ENCODE measurements around the gene AAMP. TPM values are rescaled to one million over a fixed set of nuclear protein-coding genes. Genes with fewer than 3 reads are reported as not detected.

AAMP gene
- total RNA-seq, 4 donors from 2014 or later = 87.1 to 134 (median 96.0) TPM

DNA sequence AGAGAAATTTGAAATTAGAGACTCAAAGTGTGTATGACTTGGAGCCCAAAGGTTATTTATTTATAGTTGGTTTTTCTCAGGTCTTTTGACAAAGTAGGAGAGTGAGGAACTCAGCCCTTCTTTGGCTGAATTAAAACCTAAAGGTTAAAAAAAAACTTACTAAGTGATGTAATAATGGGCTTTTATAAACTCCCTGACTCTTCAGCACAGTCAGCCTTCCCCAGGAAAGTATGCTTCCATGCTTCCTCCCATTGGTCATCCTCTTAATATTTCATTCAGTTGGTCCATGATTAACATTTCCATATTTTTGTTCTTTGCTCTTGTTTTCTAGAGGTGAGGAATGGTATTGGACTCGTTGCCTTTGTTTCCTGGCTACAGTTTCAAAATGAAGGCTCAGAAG is 45.8 kb downstream of the AAMP start:
- ATAC-seq (no peak), DNase-seq (no peak)
- TF ChIP-seq, protein P1, sequence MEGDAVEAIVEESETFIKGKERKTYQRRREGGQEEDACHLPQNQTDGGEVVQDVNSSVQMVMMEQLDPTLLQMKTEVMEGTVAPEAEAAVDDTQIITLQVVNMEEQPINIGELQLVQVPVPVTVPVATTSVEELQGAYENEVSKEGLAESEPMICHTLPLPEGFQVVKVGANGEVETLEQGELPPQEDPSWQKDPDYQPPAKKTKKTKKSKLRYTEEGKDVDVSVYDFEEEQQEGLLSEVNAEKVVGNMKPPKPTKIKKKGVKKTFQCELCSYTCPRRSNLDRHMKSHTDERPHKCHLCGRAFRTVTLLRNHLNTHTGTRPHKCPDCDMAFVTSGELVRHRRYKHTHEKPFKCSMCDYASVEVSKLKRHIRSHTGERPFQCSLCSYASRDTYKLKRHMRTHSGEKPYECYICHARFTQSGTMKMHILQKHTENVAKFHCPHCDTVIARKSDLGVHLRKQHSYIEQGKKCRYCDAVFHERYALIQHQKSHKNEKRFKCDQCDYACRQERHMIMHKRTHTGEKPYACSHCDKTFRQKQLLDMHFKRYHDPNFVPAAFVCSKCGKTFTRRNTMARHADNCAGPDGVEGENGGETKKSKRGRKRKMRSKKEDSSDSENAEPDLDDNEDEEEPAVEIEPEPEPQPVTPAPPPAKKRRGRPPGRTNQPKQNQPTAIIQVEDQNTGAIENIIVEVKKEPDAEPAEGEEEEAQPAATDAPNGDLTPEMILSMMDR (IDR thresholded peaks at IDR 0.05 in 4 of 5, conservative IDR thresholded peaks at IDR 0.05 in 1 of 5) = no peak
- no peak for TF ChIP-seq POLR2A (IDR thresholded peaks at IDR 0.05)
- Histone ChIP-seq H3K4me3 (no peak overlapping the region), H3K9me3 (no peaks in the 10 kb centered on the region), H3K36me3 (peaks cover 0 to 32% of the 10 kb centered on the region in 2 donors), H3K27me3 (no peaks in the 10 kb centered on the region), H3K4me1 (peaks cover 63 to 70% of the 10 kb centered on the region in 2 donors), H3K27ac (peak overlapping the region; percentile 21 to 99 (median 96))
- intact Hi-C loops (cut with DNase I; ENCODE audit: low total_unique reads) = no loop called here
- in situ Hi-C loops (cut with MboI; ENCODE audit: low sequenced_read_pairs in 4 of 4) = no loop called here

DNA sequence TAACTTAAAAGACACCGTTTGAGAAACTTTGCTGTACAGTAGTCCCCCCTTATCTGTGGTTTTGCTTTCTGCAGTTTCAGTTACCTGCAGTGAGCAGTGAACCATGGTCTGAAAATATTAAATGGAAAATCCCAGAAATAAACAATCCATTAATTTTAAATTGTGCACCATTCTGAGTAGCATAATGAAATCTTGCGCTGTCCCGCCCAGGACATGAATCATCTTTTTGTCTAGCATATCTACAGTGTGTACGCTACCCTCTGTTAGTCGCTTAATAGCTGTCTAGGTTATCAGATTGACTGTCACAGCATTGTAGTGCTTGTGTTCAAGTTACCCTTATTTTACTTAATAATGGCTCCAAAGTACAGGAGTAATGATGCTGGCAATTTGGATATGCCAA is 46.9 kb downstream of the AAMP start:
- Histone ChIP-seq H3K27ac (peak overlapping the region; percentile 96 to 99 (median 97)), H3K4me3 (no peak overlapping the region), H3K4me1 (peaks cover 66 to 73% of the 10 kb centered on the region in 2 donors), H3K9me3 (no peaks in the 10 kb centered on the region), H3K27me3 (no peaks in the 10 kb centered on the region), H3K36me3 (peaks cover 0 to 29% of the 10 kb centered on the region in 2 donors)
- ATAC-seq (no peak), DNase-seq (no peak)
- intact Hi-C loops (cut with DNase I; ENCODE audit: low total_unique reads) (no loop called here), in situ Hi-C loops (cut with MboI; ENCODE audit: low sequenced_read_pairs in 4 of 4) (no loop called here)
- TF ChIP-seq POLR2A (IDR thresholded peaks at IDR 0.05) = no peak
- TF ChIP-seq, protein P1 (IDR thresholded peaks at IDR 0.05 in 4 of 5, conservative IDR thresholded peaks at IDR 0.05 in 1 of 5) = no peak

DNA sequence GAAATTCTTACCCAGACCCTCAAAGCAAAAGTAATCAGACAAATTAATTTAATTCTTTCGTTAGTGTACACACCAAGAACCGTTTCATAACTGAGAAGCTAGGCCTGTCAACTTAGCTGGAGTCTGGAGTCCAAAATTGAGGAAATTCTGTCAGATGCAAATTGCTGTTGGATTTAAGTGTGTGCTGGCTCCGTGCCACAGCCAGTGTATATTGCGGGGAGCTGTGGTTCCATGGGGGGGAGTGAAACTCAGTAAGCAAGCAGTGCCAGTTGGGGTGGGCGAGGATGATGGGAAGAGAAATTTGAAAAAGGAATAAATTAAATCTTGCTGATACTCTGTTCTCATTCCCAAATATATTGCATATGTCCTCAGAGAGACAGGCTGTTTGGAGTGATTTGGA is 48.9 kb downstream of the AAMP start:
- Histone ChIP-seq H3K27ac (peak overlapping the region; percentile 96 to 99 (median 97)), H3K36me3 (peaks cover 0 to 13% of the 10 kb centered on the region in 2 donors), H3K27me3 (no peaks in the 10 kb centered on the region), H3K4me3 (no peak overlapping the region), H3K4me1 (peaks cover 67 to 82% of the 10 kb centered on the region in 2 donors), H3K9me3 (no peaks in the 10 kb centered on the region)
- DNase-seq (no peak), ATAC-seq (no peak)
- no peak for TF ChIP-seq POLR2A (IDR thresholded peaks at IDR 0.05)
- TF ChIP-seq, protein P1 (IDR thresholded peaks at IDR 0.05 in 4 of 5, conservative IDR thresholded peaks at IDR 0.05 in 1 of 5) = no peak
- intact Hi-C loops (cut with DNase I; ENCODE audit: low total_unique reads) (no loop called here), in situ Hi-C loops (cut with MboI; ENCODE audit: low sequenced_read_pairs in 4 of 4) (no loop called here)

DNA sequence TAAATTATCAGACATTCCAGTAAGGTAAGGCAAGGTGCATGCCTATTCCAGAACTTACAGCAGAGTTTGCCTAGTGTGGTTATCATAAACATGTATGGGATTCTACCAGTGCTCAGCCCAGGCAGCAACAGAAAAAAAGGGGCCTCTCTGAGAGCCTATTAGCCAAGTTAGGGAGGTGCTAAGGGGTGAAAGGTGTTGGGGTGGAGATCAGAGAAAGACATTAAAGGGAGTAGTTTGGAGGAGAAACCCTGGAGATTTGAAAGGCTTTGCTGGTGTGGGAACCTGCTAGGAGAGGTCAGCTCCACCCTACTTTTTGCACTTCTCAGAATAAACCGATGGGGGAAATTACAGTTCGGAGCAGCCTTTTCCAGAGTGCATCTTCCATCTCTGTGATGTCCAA is 50.0 kb downstream of the AAMP start:
- peaks cover 0 to 3% of the 10 kb centered on the region in 2 donors for H3K36me3 ChIP-seq
- H3K27ac ChIP-seq = peak overlapping the region; percentile 96 to 99 (median 97)
- DNase-seq = no peak
- in situ Hi-C loops (cut with MboI; ENCODE audit: low sequenced_read_pairs in 4 of 4) = loop anchor here in 1 of 4 donors (5.0 kb wide), 1 partner anchor 47 kb away; no protein-coding TSS in a partner anchor
- peak overlapping the region in 2 of 4 donors; percentile 87 to 92 for H3K4me3 ChIP-seq
- H3K27me3 ChIP-seq = no peaks in the 10 kb centered on the region
- TF ChIP-seq POLR2A (IDR thresholded peaks at IDR 0.05) = no peak
- TF ChIP-seq, protein P1 (IDR thresholded peaks at IDR 0.05 in 4 of 5, conservative IDR thresholded peaks at IDR 0.05 in 1 of 5) = no peak
- H3K4me1 ChIP-seq = peaks cover 67 to 78% of the 10 kb centered on the region in 2 donors
- H3K9me3 ChIP-seq = no peaks in the 10 kb centered on the region
- intact Hi-C loops (cut with DNase I; ENCODE audit: low total_unique reads) = loop anchor here (5.0 kb wide), 2 partner anchors 37 to 347 kb away; partner anchors contain the start of genes CNOT9 and USP37
- no peak for ATAC-seq

Measured in gastrocnemius medialis (tissue), 4 donors.